GM06990 (cell line): ENCODE results near the gene FABP3.

Source experiments
- DNase-seq: peaks from one replicate; pipeline ENCODE4 v3.0.0-alpha.2; 2011; ENCODE audit not compliant: insufficient read length; ENCODE audit errors: extremely low read depth
- H3K27me3 ChIP-seq: replicated peaks from 2 replicates; pipeline ENCODE4 v1.6.0; 2011; ENCODE audit warnings: low read length; ENCODE audit not compliant: control insufficient read depth, insufficient read depth
- H3K36me3 ChIP-seq: 2 replicates; pipeline ENCODE4 v1.5.1; 2011; ENCODE audit warnings: low read length; ENCODE audit not compliant: control insufficient read depth, insufficient read depth
- H3K4me3 ChIP-seq: replicated peaks from 2 replicates; pipeline ENCODE4 v1.5.1; 2011; ENCODE audit warnings: low read depth, mild to moderate bottlenecking, control low read depth, low read length
- CTCF ChIP-seq: IDR thresholded peaks from 2 replicates; pipeline ENCODE4 v1.5.1; 2011; ENCODE audit warnings: low read length, control low read depth, mild to moderate bottlenecking, inconsistent platforms; ENCODE audit not compliant: insufficient read depth, poor library complexity, severe bottlenecking

FABP3 gene

GRCh38 chr1:31412205-31412604, 39.3 kb upstream of the FABP3 start:
- H3K36me3 ChIP-seq = no peaks in the 10 kb centered on the region
- TF ChIP-seq CTCF = no peak
- H3K4me3 ChIP-seq = no peak overlapping the region
- no peak for DNase-seq
- no peaks in the 10 kb centered on the region; the same call in none of the 2 replicates for H3K27me3 ChIP-seq

- no peak for DNase-seq
- Histone ChIP-seq H3K4me3 (no peak overlapping the region), H3K36me3 (no peaks in the 10 kb centered on the region), H3K27me3 (no peaks in the 10 kb centered on the region; the same call in none of the 2 replicates)
- TF ChIP-seq CTCF = no peak
Measured at GRCh38 chr1:31410871-31411270, 38.0 kb upstream of the FABP3 start.

GRCh38 chr1:31409946-31410858, 37.3 kb upstream of the FABP3 start:
- Histone ChIP-seq H3K36me3 (no peaks in the 10 kb centered on the region), H3K27me3 (no peaks in the 10 kb centered on the region; the same call in none of the 2 replicates), H3K4me3 (no peak overlapping the region)
- TF ChIP-seq CTCF = no peak
- no peak for DNase-seq

- TF ChIP-seq CTCF = no peak
- no peak overlapping the region for H3K4me3 ChIP-seq
- DNase-seq = no peak
- H3K36me3 ChIP-seq = no peaks in the 10 kb centered on the region
- no peaks in the 10 kb centered on the region; the same call in 1 of the 2 replicates for H3K27me3 ChIP-seq
Measured at GRCh38 chr1:31408788-31409318, 36.0 kb upstream of the FABP3 start.

GRCh38 chr1:31407029-31407626, 34.3 kb upstream of the FABP3 start:
- DNase-seq = no peak
- Histone ChIP-seq H3K27me3 (no peaks in the 10 kb centered on the region; the same call in 1 of the 2 replicates), H3K4me3 (no peak overlapping the region), H3K36me3 (no peaks in the 10 kb centered on the region)
- no peak for TF ChIP-seq CTCF
